H9 (cell line): Measurements from ENCODE around the gene TNFRSF19. TPM values are rescaled to one million over a fixed set of nuclear protein-coding genes. Genes with fewer than 3 reads are reported as not detected.

Experiments used
- DNase-seq: peaks from one replicate; pipeline ENCODE4 v3.0.0-alpha.2; 2017
- H2AFZ ChIP-seq: one replicate; pipeline ENCODE4 v1.6.1; 2013; ENCODE audit warnings: mild to moderate bottlenecking, low read length, control low read depth, moderate library complexity
- H2AK5ac ChIP-seq: 2 replicates; pipeline ENCODE4 v1.6.1; 2013; ENCODE audit warnings: low read length, control low read depth, mixed read lengths; ENCODE audit not compliant: insufficient read length
- H2BK120ac ChIP-seq: one replicate; pipeline ENCODE4 v1.6.1; 2013; ENCODE audit warnings: low read depth, mild to moderate bottlenecking, low read length, control low read depth, inconsistent platforms; ENCODE audit not compliant: poor library complexity, severe bottlenecking
- H2BK12ac ChIP-seq: 2 replicates; pipeline ENCODE4 v1.6.1; 2013; ENCODE audit warnings: low read length, control low read depth, mixed read lengths, low read depth; ENCODE audit not compliant: insufficient read length
- H2BK15ac ChIP-seq: 2 replicates; pipeline ENCODE4 v1.6.1; 2013; ENCODE audit warnings: low read depth, low read length, control low read depth
- H2BK20ac ChIP-seq: one replicate; pipeline ENCODE4 v1.6.1; 2013; ENCODE audit warnings: low read depth, mild to moderate bottlenecking, low read length, control low read depth, inconsistent platforms; ENCODE audit not compliant: poor library complexity, severe bottlenecking
- H2BK5ac ChIP-seq: 2 replicates; pipeline ENCODE4 v1.6.1; 2013; ENCODE audit warnings: low read length, control low read depth, mixed read lengths; ENCODE audit not compliant: insufficient read length
- H3K14ac ChIP-seq: 2 replicates; pipeline ENCODE4 v1.6.1; 2013; ENCODE audit warnings: low read length, control low read depth; ENCODE audit not compliant: insufficient read depth
- H3K18ac ChIP-seq: 2 replicates; pipeline ENCODE4 v1.6.1; 2013; ENCODE audit warnings: low read depth, mild to moderate bottlenecking, mixed read lengths, low read length, control low read depth; ENCODE audit not compliant: insufficient read length
- H3K23ac ChIP-seq: 2 replicates; pipeline ENCODE4 v1.6.1; 2013; ENCODE audit warnings: low read length, control low read depth, mixed read lengths, low read depth; ENCODE audit not compliant: insufficient read length
- H3K23me2 ChIP-seq: 2 replicates; pipeline ENCODE4 v1.6.1; 2013; ENCODE audit warnings: low read depth, mild to moderate bottlenecking, mixed read lengths, low read length, control low read depth; ENCODE audit not compliant: insufficient read length, poor library complexity, severe bottlenecking
- H3K27ac ChIP-seq: 2 replicates; pipeline ENCODE4 v1.5.1; 2013; ENCODE audit warnings: low read length, control low read depth, mixed read lengths, low read depth; ENCODE audit not compliant: insufficient read length
- H3K27me3 ChIP-seq: 2 replicates; pipeline ENCODE4 v1.6.1; 2013; ENCODE audit warnings: low read length, control low read depth, inconsistent platforms; ENCODE audit not compliant: insufficient read depth
- H3K4ac ChIP-seq: 2 replicates; pipeline ENCODE4 v1.6.1; 2013; ENCODE audit warnings: low read depth, mild to moderate bottlenecking, control low read depth, inconsistent platforms, low read length, moderate library complexity
- H3K4me1 ChIP-seq: 2 replicates; pipeline ENCODE4 v1.6.1; 2013; ENCODE audit warnings: low read length, control low read depth, inconsistent platforms; ENCODE audit not compliant: insufficient read depth
- H3K4me2 ChIP-seq: 2 replicates; pipeline ENCODE4 v1.6.1; 2013; ENCODE audit warnings: low read length, control low read depth, mixed read lengths; ENCODE audit not compliant: insufficient read length, insufficient read depth
- H3K56ac ChIP-seq: 2 replicates; pipeline ENCODE4 v1.6.1; 2013; ENCODE audit warnings: low read depth, mild to moderate bottlenecking, mixed read lengths, low read length, control low read depth; ENCODE audit not compliant: insufficient read length
- H3K79me1 ChIP-seq: 2 replicates; pipeline ENCODE4 v1.6.1; 2013; ENCODE audit warnings: low read depth, mild to moderate bottlenecking, moderate library complexity, low read length, control low read depth, inconsistent platforms; ENCODE audit not compliant: insufficient read depth, poor library complexity, severe bottlenecking
- H3K79me2 ChIP-seq: 2 replicates; pipeline ENCODE4 v1.6.1; 2013; ENCODE audit warnings: low read length, control low read depth, inconsistent platforms; ENCODE audit not compliant: insufficient read depth
- H3K9ac ChIP-seq: 2 replicates; pipeline ENCODE4 v1.6.1; 2013; ENCODE audit warnings: low read length, control low read depth, mixed read lengths; ENCODE audit not compliant: insufficient read length; ENCODE audit errors: extremely low read depth
- H3K9me3 ChIP-seq: one replicate; pipeline ENCODE4 v1.6.1; 2013; ENCODE audit warnings: low read depth, low read length, inconsistent platforms; ENCODE audit not compliant: control insufficient read depth
- H3T11ph ChIP-seq: one replicate; pipeline ENCODE4 v1.6.1; 2013; ENCODE audit warnings: mild to moderate bottlenecking, low read length, control low read depth, inconsistent platforms
- H4K20me1 ChIP-seq: one replicate; pipeline ENCODE4 v1.6.1; 2013; ENCODE audit not compliant: control insufficient read depth, insufficient read length, insufficient read depth
- H4K5ac ChIP-seq: 2 replicates; pipeline ENCODE4 v1.6.1; 2013; ENCODE audit warnings: low read depth, mild to moderate bottlenecking, mixed read lengths, low read length, control low read depth; ENCODE audit not compliant: insufficient read length
- H4K8ac ChIP-seq: replicated peaks from 2 replicates; pipeline ENCODE4 v1.6.1; 2013; ENCODE audit warnings: low read length, control low read depth, mixed read lengths, low read depth; ENCODE audit not compliant: insufficient read length
- H4K91ac ChIP-seq: 2 replicates; pipeline ENCODE4 v1.6.1; 2013; ENCODE audit warnings: low read depth, mild to moderate bottlenecking, moderate library complexity, mixed read lengths, low read length, control low read depth; ENCODE audit not compliant: insufficient read length
- H3K27ac Mint-ChIP-seq, 3 experiments: 2 replicates in 2 of 3; 3 replicates in 1 of 3; pipeline ENCODE4 v1.8.0; 2020 to 2021; ENCODE audit warnings: mixed read lengths in 3 of 3, mild to moderate bottlenecking in 1 of 3, moderate library complexity in 1 of 3
- H3K27me3 Mint-ChIP-seq: 2 replicates; pipeline ENCODE4 v1.8.0; 2021; ENCODE audit warnings: low read depth, mild to moderate bottlenecking, moderate library complexity, mixed read lengths
- H3K36me3 Mint-ChIP-seq, 3 experiments: 2 replicates in 2 of 3; 3 replicates in 1 of 3; pipeline ENCODE4 v1.8.0; 2020 to 2021; ENCODE audit warnings: low read depth in 3 of 3, mixed read lengths in 3 of 3; ENCODE audit not compliant: insufficient read depth in 1 of 3
- H3K4me1 Mint-ChIP-seq, 2 experiments: 2 replicates each; pipeline ENCODE4 v1.8.0; 2020; ENCODE audit warnings: mixed read lengths in 2 of 2
- H3K4me3 Mint-ChIP-seq, 2 experiments: 2 replicates in 1 of 2; 3 replicates in 1 of 2; pipeline ENCODE4 v1.8.0; 2020 to 2021; ENCODE audit warnings: mild to moderate bottlenecking in 2 of 2, mixed read lengths in 2 of 2, moderate library complexity in 1 of 2
- H3K9me3 Mint-ChIP-seq, 2 experiments: 2 replicates in 1 of 2; 3 replicates in 1 of 2; pipeline ENCODE4 v1.8.0; 2020; ENCODE audit warnings: mild to moderate bottlenecking in 2 of 2, mixed read lengths in 2 of 2, moderate library complexity in 1 of 2
- CTCF ChIP-seq: fragments of 200-600 bp; sonication (generic); conservative IDR thresholded peaks from 3 replicates; pipeline ENCODE4 v1.8.0; 2021; ENCODE audit warnings: antibody characterized with exemption, mild to moderate bottlenecking
- WGBS: extraction: QIAGEN DNeasy Blood & Tissue Kit; methylation state at CpG from one replicate; pipeline ENCODE4 v1.1.7; 2013; ENCODE audit warnings: missing lambda C conversion rate, low lambda C conversion rate, mixed read lengths; ENCODE audit not compliant: insufficient read length; ENCODE audit errors: extremely low coverage; 5-methylcytosine and 5-hydroxymethylcytosine counted together
- total RNA-seq: library from RNA; stranded (reverse); gene quantifications from 2 replicates; pipeline ENCODE4 v1.2.1, GENCODE V29; 2021

The TNFRSF19 gene
- total RNA-seq, 1 experiment from 2014 or later, result 2.7 TPM

- no peak overlapping the region for H2BK12ac ChIP-seq
- H3K27me3 ChIP-seq, result no peaks in the 10 kb centered on the region
- H3K4me1 ChIP-seq, result peaks cover 2% of the 10 kb centered on the region; the same call in 1 of the 2 replicates
- TF ChIP-seq CTCF, result no peak
- no peak overlapping the region for H2BK120ac ChIP-seq
- no peaks in the 10 kb centered on the region for H3K9me3 ChIP-seq
- H3K4me3 Mint-ChIP-seq, result no peak overlapping the region
- H4K5ac ChIP-seq, result no peak overlapping the region
- no peaks in the 10 kb centered on the region for H4K20me1 ChIP-seq
- no peak overlapping the region for H3K18ac ChIP-seq
- peaks cover 37 to 40% of the 10 kb centered on the region in 2 experiments for H3K4me1 Mint-ChIP-seq
- H3K79me2 ChIP-seq, result no peaks in the 10 kb centered on the region
- H3K9ac ChIP-seq, result no peak overlapping the region
- no peak overlapping the region for H2BK5ac ChIP-seq
- peaks cover 0 to 4% (median 0%) of the 10 kb centered on the region in 3 experiments; a peak in 3 of 7 replicates for H3K36me3 Mint-ChIP-seq
- H4K91ac ChIP-seq, result no peak overlapping the region
- no peaks in the 10 kb centered on the region for H3K23me2 ChIP-seq
- no peaks in the 10 kb centered on the region; the same call in 1 of the 2 replicates for H3K27me3 Mint-ChIP-seq
- H2BK15ac ChIP-seq, result no peak overlapping the region
- no peak overlapping the region for H2AFZ ChIP-seq
- no peak overlapping the region for H3K27ac Mint-ChIP-seq
- no peak overlapping the region for H4K8ac ChIP-seq
- no peak overlapping the region for H3K27ac ChIP-seq
- no peak overlapping the region for H3K4me2 ChIP-seq
- no peak overlapping the region for H2AK5ac ChIP-seq
- DNase-seq, result no peak
- H3K4ac ChIP-seq, result no peak overlapping the region
- no peak overlapping the region for H2BK20ac ChIP-seq
- H3T11ph ChIP-seq, result no peak overlapping the region
- no peak overlapping the region for H3K23ac ChIP-seq
- no peaks in the 10 kb centered on the region for H3K9me3 Mint-ChIP-seq
- no CpG with 5 or more reads among the region's 15 CpGs for WGBS
- no peak overlapping the region for H3K14ac ChIP-seq
- H3K56ac ChIP-seq, result no peak overlapping the region
- H3K79me1 ChIP-seq, result no peaks in the 10 kb centered on the region
These were observed 45.3 kb downstream of the TNFRSF19 start for GRCh38 chr13:23615395-23616081.
